Activated T-cell treated with anti-CD3 and anti-CD28 coated beads, Interleukin-2, amount 50 U/mL, for 48 hours (primary cell): ENCODE results near the gene ZNF106.
A peak's percentile ranks its signal among the peaks of the same experiment; 100 is the strongest.

Experiments
- DNase-seq, 2 experiments: peaks; one replicate each; pipeline ENCODE4 v3.0.0-alpha.2; 2020

The ZNF106 gene

DNA sequence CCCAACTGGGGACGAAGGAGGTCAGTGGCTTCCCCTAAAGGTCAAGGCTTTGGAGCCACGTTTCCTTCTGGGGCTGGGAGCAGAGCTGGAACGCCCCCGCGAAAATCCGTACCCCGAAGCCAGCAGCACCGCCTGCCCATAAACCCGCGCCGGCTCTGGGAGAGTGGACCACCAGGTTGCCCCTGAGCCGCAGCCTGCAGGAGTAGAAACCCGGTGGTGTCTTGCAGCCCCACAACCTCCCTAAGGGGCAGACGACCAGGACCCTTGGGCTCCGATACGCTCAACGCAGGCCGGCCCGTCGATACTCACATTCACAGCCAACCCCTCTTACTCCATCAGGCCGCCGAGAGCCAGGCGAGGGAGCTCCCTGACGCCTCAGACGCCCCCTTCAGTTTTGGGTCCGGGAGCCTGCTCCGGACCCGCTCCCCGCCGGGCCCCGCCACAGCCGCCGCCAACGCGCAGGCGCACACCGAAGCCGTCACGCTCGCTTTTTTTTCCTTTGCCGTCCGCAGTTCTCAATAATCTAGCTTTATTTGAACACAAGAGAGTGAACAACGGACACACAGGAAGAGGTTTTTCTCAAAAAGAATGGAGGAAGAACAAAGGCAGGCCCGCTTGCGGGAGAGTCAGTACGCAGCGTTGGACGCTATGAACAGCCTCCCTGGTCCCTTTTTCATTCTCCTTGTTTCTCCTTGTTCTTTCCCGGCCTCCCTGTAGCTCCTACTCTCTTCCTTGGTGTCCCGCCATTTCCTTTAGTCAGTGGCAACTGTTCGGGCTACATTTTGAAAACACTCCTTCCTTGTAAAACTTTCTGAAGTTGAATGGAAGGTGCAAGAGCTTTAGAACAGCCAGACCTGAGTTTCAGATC is at the start of gene ZNF106:
Gene ZNF106, minus strand, starts transcription at position 471 of the 868 bp plus-strand sequence. CDS start 18,852 bp downstream, outside the sequence.
- peak; percentile 86 to 91 for DNase-seq

DNA sequence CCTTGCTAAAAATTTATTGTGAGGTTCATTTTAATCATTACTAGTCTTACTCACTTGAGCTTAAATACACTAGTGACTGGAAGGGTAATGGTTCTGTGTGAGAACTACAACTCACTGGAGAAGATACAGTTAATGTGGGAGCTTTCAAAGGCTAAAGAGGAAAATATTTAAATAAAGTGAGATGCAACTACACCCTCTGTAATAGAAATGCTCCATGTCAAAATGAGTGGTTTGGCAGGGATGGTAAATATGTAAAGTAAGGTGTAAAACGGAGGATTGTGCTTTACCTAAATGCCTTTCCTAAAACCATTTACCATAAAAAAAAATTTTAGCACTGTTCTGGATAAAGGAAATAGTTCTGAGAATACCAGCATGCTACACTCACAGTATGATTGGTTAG is 42.3 kb upstream of the ZNF106 start:
- no peak for DNase-seq

DNA sequence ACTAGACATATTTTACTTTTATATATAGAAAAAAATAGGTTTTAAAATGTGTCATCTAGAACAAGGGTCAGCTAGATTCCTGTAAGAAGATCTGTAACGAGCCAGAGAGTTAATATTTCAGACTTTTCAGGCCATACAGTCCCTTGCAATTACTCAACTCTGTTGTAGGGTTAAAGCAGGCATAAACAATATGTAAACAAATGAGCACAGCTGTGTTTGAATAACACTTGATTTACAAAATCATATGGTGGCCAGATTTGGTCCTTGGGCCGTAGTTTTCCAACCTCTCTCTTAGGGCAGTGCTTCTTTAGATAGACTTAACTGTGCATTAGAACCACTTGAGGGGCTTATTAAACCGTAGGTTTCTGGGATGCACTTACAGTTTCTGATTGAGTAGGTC is 38.0 kb upstream of the ZNF106 start:
- no peak for DNase-seq

- DNase-seq, result no peak
These were observed 32.4 kb upstream of the ZNF106 start for GRCh38 chr15:42523331-42523730.

GRCh38 chr15:42511007-42511391 is 20.1 kb upstream of the ZNF106 start:
- DNase-seq, result no peak

GRCh38 chr15:42510258-42511006 is 19.5 kb upstream of the ZNF106 start:
- no peak for DNase-seq

GRCh38 chr15:42508263-42508690 is 17.3 kb upstream of the ZNF106 start:
- DNase-seq, result no peak

DNA sequence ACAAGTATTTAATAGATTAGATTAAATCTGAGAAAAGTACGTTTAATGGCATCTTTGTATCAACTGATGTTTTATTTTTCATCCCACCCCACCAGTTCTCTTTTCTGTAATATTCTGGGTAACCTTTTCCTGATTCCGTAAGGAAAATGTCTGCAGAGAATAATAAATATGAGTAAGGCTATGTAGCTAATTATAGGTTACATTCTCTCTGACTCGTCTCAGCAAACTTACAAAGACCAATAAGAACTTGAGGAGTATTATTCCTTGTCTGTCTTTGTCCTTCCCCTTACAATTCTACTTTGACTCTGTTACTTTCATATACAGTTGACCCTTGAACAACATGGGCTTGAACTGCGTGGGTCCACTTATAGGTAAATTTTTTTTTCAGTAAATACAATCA is 16.6 kb upstream of the ZNF106 start:
- DNase-seq, result no peak

DNA sequence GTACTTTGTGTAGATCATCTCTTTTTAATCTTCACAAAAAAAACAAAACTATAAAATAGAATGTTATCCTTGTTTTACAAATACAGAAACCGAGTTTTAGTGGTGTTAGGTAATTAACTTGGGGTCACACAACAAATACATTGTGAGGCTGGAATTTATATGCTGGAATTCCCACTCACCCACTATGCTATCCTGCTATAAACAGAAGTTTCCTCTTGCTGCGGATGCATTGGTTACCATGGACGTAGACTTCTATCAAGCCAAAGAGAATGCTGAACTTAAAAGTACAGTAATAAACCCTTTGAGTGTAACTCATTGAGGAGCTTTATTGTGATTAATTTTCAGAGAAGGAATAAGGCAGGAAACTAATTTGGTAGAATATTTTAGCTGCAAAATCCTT is 13.7 kb upstream of the ZNF106 start:
- DNase-seq, result no peak

GRCh38 chr15:42503825-42504224 is 12.9 kb upstream of the ZNF106 start:
- DNase-seq, result no peak

DNA sequence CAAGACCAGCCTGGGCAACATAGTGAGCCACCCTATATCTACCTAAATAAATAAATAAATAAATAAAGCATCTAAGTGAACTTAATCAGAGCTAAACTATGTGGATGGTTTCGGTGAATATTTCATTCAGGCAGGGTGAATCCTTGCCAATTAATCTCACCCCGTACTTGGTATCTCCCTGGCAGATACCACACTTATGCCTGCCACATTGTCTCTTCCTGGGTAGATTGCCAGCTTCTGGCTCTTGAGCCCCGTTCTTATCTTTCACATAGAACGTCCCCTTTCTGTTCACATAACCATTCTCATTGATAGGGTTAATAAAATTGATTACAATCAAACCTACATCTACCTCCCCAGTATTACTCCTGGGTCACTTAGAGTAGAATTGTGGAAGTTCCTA is 11.5 kb upstream of the ZNF106 start:
- no peak for DNase-seq

- DNase-seq, result no peak
These were observed 9.1 kb upstream of the ZNF106 start for GRCh38 chr15:42499858-42500609.

DNA sequence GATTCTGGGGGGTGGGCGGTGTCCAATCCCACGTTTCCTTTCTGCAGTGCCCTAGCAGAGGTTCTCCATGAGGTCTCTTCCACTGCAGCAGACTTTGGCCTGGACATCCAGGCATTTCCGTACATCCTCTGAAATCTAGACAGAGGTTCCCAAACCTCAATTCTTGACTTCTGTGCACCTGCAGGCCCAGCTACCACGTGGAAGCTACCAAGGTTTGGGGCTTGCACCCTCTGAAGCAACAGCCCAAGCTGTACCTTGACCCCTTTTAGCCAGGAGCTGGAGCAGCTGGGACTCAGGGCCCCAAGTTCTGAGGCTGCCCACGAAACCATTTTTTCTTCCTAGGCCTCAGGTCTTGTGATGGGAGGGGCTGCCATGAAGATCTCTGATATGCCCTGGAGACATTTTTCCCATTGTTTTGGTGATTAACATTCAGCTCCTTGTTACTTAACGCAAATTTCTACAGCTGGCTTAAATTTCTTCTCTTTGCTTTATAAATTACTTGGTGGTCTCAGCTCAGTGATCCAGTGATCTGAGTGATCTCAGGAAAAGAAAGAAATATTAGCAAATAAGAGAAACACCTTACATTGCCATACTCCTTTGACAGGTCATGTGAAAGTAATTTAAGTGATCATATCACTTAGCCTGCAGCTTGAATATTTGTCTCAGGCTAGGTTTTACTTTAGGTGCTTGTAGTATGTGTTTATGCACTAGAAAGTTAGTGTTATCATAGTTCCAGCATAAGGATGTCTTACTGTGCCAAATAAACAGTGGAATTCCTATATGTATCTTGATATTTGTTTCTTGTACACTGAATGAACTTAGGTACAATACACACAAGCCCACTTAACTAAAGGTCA is 7.5 kb upstream of the ZNF106 start:
- no peak for DNase-seq

DNA sequence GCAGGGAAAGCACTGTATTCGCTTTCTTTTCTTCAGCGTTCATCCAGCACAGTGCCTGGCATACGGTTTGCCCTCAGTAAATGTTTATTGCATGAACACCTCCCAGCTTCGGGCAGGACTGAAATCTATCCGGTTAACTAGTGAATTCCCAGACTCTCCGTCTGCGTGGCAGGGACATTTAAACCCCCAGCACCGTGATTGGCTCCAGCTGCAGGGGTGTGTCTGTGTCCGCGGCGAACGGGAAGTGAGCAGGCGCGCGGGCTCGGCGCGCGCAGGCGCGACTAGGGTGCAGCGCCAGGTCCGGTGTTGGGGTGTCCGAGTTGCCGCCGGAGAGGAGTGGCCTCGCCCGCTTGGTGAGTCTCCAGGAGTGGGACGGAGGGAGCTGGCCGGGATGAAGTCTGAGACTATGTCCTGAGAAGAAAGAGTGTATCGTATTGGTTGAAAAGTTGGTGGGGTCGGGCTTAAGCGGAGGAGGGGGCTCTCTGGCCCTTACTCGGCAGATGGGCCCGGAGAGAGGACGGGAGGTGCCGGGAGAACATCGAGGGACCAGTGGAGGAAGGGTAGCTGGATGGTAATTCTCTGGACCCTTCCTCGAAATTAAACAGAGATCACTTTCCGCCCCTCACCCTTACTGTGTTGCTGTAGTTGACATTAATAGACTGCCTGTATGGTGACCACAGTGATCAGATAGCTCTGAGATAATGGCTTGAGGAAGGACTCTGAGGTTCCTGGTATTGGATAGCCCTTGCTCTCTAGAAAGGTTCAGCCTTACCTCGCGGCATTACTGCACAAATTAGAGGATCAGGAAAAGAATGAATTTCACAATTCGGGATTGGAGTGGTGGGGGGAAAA is 4.6 kb upstream of the ZNF106 start, which contains the start of gene SNAP23:
Gene SNAP23, plus strand, starts transcription at position 274 of the 852 bp plus-strand sequence. CDS start 16,213 bp downstream, outside the sequence.
- DNase-seq, result peak; percentile 85 to 87

- DNase-seq, result no peak
These were observed 4.0 kb upstream of the ZNF106 start for GRCh38 chr15:42494998-42495360.

DNA sequence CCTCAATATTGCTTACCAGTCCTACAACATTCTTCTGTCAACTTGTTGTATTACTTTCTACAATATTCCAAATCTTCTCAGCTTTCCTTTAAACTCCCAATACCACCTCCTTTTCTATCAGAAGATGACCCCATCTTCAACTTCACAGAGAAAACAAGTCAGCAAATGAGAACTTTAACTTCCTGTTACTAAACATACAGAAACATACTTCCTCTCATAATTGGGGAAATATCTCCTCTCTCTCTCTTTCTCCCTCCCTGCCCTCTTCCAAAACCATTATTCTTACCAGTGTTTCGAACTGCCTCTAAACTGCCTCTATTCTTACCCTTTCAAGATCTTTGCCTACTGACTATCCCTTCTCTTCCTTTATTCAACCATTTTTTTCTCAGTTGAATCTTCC is 2.7 kb upstream of the ZNF106 start:
- DNase-seq, result no peak

GRCh38 chr15:42491539-42492225 is 741 bp upstream of the ZNF106 start:
- no peak for DNase-seq

GRCh38 chr15:42490291-42490670 is 660 bp downstream of the ZNF106 start:
- DNase-seq, result no peak

- DNase-seq, result no peak
These were observed 7.3 kb downstream of the ZNF106 start for GRCh38 chr15:42483677-42484076.

DNA sequence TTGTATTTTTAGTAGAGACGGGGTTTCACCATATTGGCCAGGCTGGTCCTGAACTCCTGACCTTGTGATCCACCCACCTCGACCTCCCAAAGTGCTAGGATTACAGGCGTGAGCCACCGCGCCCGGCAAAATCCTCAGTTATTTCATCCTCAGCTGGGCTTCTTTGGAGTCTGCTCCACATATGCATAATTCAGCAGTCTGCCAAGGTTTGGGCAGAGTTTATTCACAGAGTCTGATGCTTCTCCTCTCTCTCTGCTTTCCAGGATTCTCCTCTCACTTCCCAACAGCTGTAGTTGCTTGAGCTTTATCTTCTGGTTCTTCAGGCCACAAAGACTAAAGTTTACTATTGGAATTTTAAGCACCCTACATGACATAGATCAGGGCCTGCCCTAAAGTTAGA is 8.2 kb downstream of the ZNF106 start:
- no peak for DNase-seq

DNA sequence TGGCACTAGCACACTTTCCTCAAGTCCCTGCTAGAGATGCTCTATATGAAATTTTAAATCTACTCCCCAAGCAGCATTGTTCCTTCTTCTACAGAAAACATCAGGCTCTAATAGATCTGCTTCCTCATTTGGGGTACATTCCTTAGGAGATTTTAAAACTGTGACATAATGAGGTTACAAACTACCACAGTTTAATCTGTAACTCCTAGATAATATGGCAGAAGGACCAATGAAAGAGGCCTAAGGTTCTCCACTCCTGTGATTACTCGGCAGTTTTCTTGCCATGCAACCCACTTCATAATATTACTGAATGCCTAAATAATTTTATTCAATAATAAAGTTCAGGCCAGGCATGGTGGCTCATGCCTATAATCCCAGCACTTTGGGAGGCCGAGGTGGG is 16.1 kb downstream of the ZNF106 start:
- no peak for DNase-seq
